CD14-positive monocyte (primary cell): ENCODE data around the gene SLC26A3. TPM values are rescaled to one million over a fixed set of nuclear protein-coding genes. Genes with fewer than 3 reads are reported as not detected.

Experiments
- DNase-seq, 3 donors: peaks; one replicate each; pipeline ENCODE4 v3.0.0-alpha.2; 2011 to 2022
- H2AFZ ChIP-seq: 2 replicates; pipeline ENCODE4 v1.6.0; 2012; ENCODE audit warnings: mild to moderate bottlenecking, low read depth, low read length, inconsistent platforms; ENCODE audit not compliant: insufficient read depth, poor library complexity, severe bottlenecking
- H3K27ac ChIP-seq, 2 donors: 1 replicate in 1 of 2; 2 replicates in 1 of 2; pipeline ENCODE4 v1.5.1; 2012 to 2013; ENCODE audit warnings: low read length in 2 of 2, control low read depth in 1 of 2, inconsistent platforms in 1 of 2, low read depth in 1 of 2, mild to moderate bottlenecking in 1 of 2
- H3K27me3 ChIP-seq, 2 donors: one replicate each; pipeline versions ENCODE4 v1.6.0 to v1.6.1; 2011 to 2013; ENCODE audit warnings: low read length in 2 of 2; ENCODE audit not compliant: control insufficient read depth in 2 of 2, insufficient read depth in 2 of 2
- H3K36me3 ChIP-seq, 2 donors: replicated peaks in 1 of 2; 1 replicate in 1 of 2; 2 replicates in 1 of 2; pipeline versions ENCODE4 v1.5.1 to v1.6.1; 2012 to 2013; ENCODE audit warnings: low read length in 2 of 2, control low read depth in 1 of 2, inconsistent platforms in 1 of 2, mild to moderate bottlenecking in 1 of 2; ENCODE audit not compliant: insufficient read depth in 2 of 2, control insufficient read depth in 1 of 2
- H3K4me1 ChIP-seq, 2 donors: 1 replicate in 1 of 2; 2 replicates in 1 of 2; pipeline versions ENCODE4 v1.5.1 to v1.6.1; 2012 to 2013; ENCODE audit warnings: low read length in 2 of 2, control low read depth in 1 of 2, inconsistent platforms in 1 of 2, mild to moderate bottlenecking in 1 of 2, moderate library complexity in 1 of 2; ENCODE audit not compliant: insufficient read depth in 2 of 2, control insufficient read depth in 1 of 2
- H3K4me2 ChIP-seq: replicated peaks from 2 replicates; pipeline ENCODE3; 2012; ENCODE audit warnings: low read length, moderate library complexity, mild to moderate bottlenecking; ENCODE audit not compliant: poor library complexity, severe bottlenecking; ENCODE audit errors: extremely low read depth
- H3K4me3 ChIP-seq, 3 experiments: fragments of 200-600 bp in 1 of 3; sonication (generic) in 1 of 3; replicated peaks in 1 of 3; 1 replicate in 2 of 3; 2 replicates in 1 of 3; pipeline ENCODE4 v1.5.1; 2011 to 2013; ENCODE audit warnings: low read length in 3 of 3, mild to moderate bottlenecking in 3 of 3, control low read depth in 2 of 3, low read depth in 2 of 3, inconsistent platforms in 1 of 3, moderate library complexity in 1 of 3
- H3K79me2 ChIP-seq: 2 replicates; pipeline ENCODE4 v1.6.0; 2012; ENCODE audit warnings: mild to moderate bottlenecking, control low read depth, inconsistent platforms, low read length, moderate library complexity; ENCODE audit not compliant: insufficient read depth
- H3K9ac ChIP-seq: 2 replicates; pipeline ENCODE4 v1.6.0; 2017; ENCODE audit warnings: low read length, mild to moderate bottlenecking; ENCODE audit not compliant: insufficient read depth, poor library complexity, severe bottlenecking
- H3K9me3 ChIP-seq, 2 donors: replicated peaks in 1 of 2; 1 replicate in 1 of 2; 2 replicates in 1 of 2; pipeline versions ENCODE4 v1.5.1 to v1.6.1; 2012 to 2013; ENCODE audit warnings: low read length in 2 of 2, control low read depth in 1 of 2; ENCODE audit not compliant: control insufficient read depth in 1 of 2, insufficient read depth in 1 of 2
- H4K20me1 ChIP-seq: 2 replicates; pipeline ENCODE4 v1.6.0; 2012; ENCODE audit warnings: mild to moderate bottlenecking, low read length, control low read depth, moderate library complexity; ENCODE audit not compliant: insufficient read depth
- H3K27ac Mint-ChIP-seq, 7 donors: one replicate each; pipeline ENCODE4 v1.8.0; 2020; ENCODE audit warnings: mild to moderate bottlenecking in 7 of 7, mixed read lengths in 7 of 7, moderate library complexity in 6 of 7, inconsistent platforms in 2 of 7
- H3K27me3 Mint-ChIP-seq, 3 donors: one replicate each; pipeline ENCODE4 v1.8.0; 2021 to 2022; ENCODE audit warnings: low read depth in 3 of 3, mild to moderate bottlenecking in 3 of 3, mixed read lengths in 3 of 3, moderate library complexity in 3 of 3, inconsistent platforms in 1 of 3
- H3K36me3 Mint-ChIP-seq, 2 donors: one replicate each; pipeline ENCODE4 v1.8.0; 2020; ENCODE audit warnings: mixed read lengths in 2 of 2, inconsistent platforms in 1 of 2, mild to moderate bottlenecking in 1 of 2
- H3K4me1 Mint-ChIP-seq: one replicate; pipeline ENCODE4 v1.8.0; 2020; ENCODE audit warnings: mild to moderate bottlenecking, mixed read lengths
- H3K4me3 Mint-ChIP-seq, 2 donors: one replicate each; pipeline ENCODE4 v1.8.0; 2020; ENCODE audit warnings: mild to moderate bottlenecking in 2 of 2, mixed read lengths in 2 of 2, moderate library complexity in 1 of 2
- H3K9me3 Mint-ChIP-seq, 7 donors: one replicate each; pipeline ENCODE4 v1.8.0; 2020 to 2022; ENCODE audit warnings: mixed read lengths in 7 of 7, mild to moderate bottlenecking in 6 of 7, moderate library complexity in 6 of 7, inconsistent platforms in 2 of 7
- WGBS: methylation state at CpG from one replicate; pipeline ENCODE4 v1.1.5; 2013; ENCODE audit warnings: missing lambda C conversion rate; ENCODE audit not compliant: insufficient coverage; 5-methylcytosine and 5-hydroxymethylcytosine counted together
- intact Hi-C, 2 donors: fragments of 100-400 bp; cut with micrococcal nuclease; formaldehyde crosslinking; loops; one replicate each; pipeline versions ENCODE4 v1.15.0 to v1.15.1; 2023
- polyA plus RNA-seq, 3 donors: library from polyadenylated mRNA; depleted of rRNA in 1 of 3; unstranded in 2 of 3; stranded (reverse) in 1 of 3; fragments of 300-500 nt in 2 of 3; fragments of >200 nt in 1 of 3; fragmentation: Illumina TruSeq in 2 of 3; gene quantifications; 1 replicate in 2 of 3; 2 replicates in 1 of 3; pipeline ENCODE4 v1.2.3, GENCODE V29; 2012 to 2021
- TF ChIP-seq, protein P1 (sequence below): fragments of 200-600 bp; IDR thresholded peaks from one replicate; pipeline ENCODE4 v1.8.0; 2022; ENCODE audit warnings: antibody characterized with exemption, mild to moderate bottlenecking

The SLC26A3 gene
- polyA plus RNA-seq, 3 donors, result not detected

DNA sequence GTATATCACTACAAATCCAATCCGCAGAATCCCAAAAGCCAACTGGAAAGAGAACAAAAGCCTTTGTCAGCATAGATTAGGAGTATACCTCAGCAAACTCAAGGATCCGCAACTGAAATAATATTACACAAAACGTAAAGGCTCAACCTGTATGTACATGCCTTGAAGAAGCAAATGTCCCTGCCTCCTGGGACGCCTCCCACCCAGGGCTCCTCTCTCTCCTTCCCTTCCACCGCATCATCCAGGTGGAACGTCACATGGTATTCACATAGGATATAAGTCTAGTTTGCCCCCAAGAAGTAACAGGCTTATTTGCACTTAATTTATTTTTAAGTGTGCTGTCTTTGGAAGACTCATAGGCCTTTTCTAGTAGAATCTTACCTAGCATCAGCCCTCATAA, 13.4 kb downstream of the SLC26A3 start:
- Histone ChIP-seq H3K27ac (no peak overlapping the region), H3K4me2 (no peak overlapping the region), H3K36me3 (no peaks in the 10 kb centered on the region), H4K20me1 (no peaks in the 10 kb centered on the region), H3K79me2 (no peaks in the 10 kb centered on the region), H3K4me1 (no peaks in the 10 kb centered on the region), H3K9me3 (no peaks in the 10 kb centered on the region), H2AFZ (no peak overlapping the region), H3K4me3 (no peak overlapping the region), H3K9ac (no peak overlapping the region), H3K27me3 (no peaks in the 10 kb centered on the region)
- 100% methylated on average over 3 of the region's 6 CpGs for WGBS
- Mint-ChIP-seq H3K9me3 (peaks cover 0 to 2% (median 0%) of the 10 kb centered on the region in 7 donors), H3K4me3 (no peak overlapping the region), H3K27ac (no peak overlapping the region), H3K4me1 (no peaks in the 10 kb centered on the region), H3K36me3 (no peaks in the 10 kb centered on the region), H3K27me3 (peaks cover 1 to 10% (median 4%) of the 10 kb centered on the region in 3 donors)
- intact Hi-C loops, result no loop called here
- DNase-seq, result no peak
- TF ChIP-seq, protein P1, sequence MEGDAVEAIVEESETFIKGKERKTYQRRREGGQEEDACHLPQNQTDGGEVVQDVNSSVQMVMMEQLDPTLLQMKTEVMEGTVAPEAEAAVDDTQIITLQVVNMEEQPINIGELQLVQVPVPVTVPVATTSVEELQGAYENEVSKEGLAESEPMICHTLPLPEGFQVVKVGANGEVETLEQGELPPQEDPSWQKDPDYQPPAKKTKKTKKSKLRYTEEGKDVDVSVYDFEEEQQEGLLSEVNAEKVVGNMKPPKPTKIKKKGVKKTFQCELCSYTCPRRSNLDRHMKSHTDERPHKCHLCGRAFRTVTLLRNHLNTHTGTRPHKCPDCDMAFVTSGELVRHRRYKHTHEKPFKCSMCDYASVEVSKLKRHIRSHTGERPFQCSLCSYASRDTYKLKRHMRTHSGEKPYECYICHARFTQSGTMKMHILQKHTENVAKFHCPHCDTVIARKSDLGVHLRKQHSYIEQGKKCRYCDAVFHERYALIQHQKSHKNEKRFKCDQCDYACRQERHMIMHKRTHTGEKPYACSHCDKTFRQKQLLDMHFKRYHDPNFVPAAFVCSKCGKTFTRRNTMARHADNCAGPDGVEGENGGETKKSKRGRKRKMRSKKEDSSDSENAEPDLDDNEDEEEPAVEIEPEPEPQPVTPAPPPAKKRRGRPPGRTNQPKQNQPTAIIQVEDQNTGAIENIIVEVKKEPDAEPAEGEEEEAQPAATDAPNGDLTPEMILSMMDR, result no peak

DNA sequence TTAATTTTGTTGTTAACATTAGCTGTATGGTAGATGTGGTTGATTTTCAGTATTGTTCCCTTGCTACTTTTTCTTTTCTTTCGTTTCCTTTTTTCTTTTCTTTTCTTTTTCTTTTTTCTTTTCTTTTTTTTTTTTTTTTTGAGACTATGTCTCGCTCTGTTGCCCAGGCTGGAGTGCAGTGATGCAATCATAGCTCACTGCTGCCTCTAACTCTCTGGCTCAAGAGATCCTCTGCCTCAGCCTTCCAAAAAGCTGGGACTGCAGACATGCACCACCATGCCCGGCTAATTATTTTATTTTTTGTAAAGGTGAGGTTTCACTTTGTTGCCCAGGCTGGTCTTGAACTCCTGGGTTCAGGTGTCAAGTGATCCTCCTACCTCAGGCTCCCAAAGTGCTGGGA, 14.4 kb downstream of the SLC26A3 start:
- no peaks in the 10 kb centered on the region for H3K79me2 ChIP-seq
- Mint-ChIP-seq H3K4me1 (no peaks in the 10 kb centered on the region), H3K36me3 (no peaks in the 10 kb centered on the region), H3K4me3 (no peak overlapping the region), H3K27ac (no peak overlapping the region), H3K9me3 (peaks cover 0 to 6% (median 0%) of the 10 kb centered on the region in 7 donors), H3K27me3 (peaks cover 1 to 10% (median 4%) of the 10 kb centered on the region in 3 donors)
- no peak overlapping the region for H3K9ac ChIP-seq
- no peak overlapping the region for H3K4me2 ChIP-seq
- no peaks in the 10 kb centered on the region for H3K27me3 ChIP-seq
- H3K4me3 ChIP-seq, result no peak overlapping the region
- H3K27ac ChIP-seq, result no peak overlapping the region
- DNase-seq, result no peak
- H4K20me1 ChIP-seq, result no peaks in the 10 kb centered on the region
- no peaks in the 10 kb centered on the region for H3K36me3 ChIP-seq
- TF ChIP-seq, protein P1, result no peak
- H3K9me3 ChIP-seq, result no peaks in the 10 kb centered on the region
- no peak overlapping the region for H2AFZ ChIP-seq
- WGBS, result no CpG with 5 or more reads among the region's 3 CpGs
- intact Hi-C loops, result no loop called here
- H3K4me1 ChIP-seq, result no peaks in the 10 kb centered on the region
